Neural progenitor cell (in vitro differentiated cells): Measurements from ENCODE around the gene FOXK2. TPM values are rescaled to one million over a fixed set of nuclear protein-coding genes. Genes with fewer than 3 reads are reported as not detected.

Experiments used
- DNase-seq: peaks from one replicate; pipeline ENCODE4 v3.0.0-alpha.2; 2016; ENCODE audit warnings: low spot score
- H2AFZ ChIP-seq: fragments of 200-600 bp; sonication (generic); replicated peaks from 2 replicates; pipeline ENCODE4 v1.6.1; 2016; ENCODE audit warnings: antibody characterized with exemption
- H3F3A ChIP-seq: fragments of 200-600 bp; sonication (generic); 2 replicates; pipeline ENCODE4 v1.6.1; 2016; ENCODE audit warnings: antibody characterized with exemption, low read depth
- H3K27ac ChIP-seq: fragments of 200-600 bp; sonication (generic); 2 replicates; pipeline ENCODE4 v1.5.1; 2016; ENCODE audit warnings: mild to moderate bottlenecking
- H3K27me3 ChIP-seq: fragments of 200-600 bp; sonication (generic); 2 replicates; pipeline ENCODE4 v1.6.1; 2016; ENCODE audit warnings: mild to moderate bottlenecking, moderate library complexity
- H3K36me3 ChIP-seq: fragments of 200-600 bp; sonication (generic); 2 replicates; pipeline ENCODE4 v1.5.1; 2016
- H3K4me1 ChIP-seq: fragments of 200-600 bp; sonication (generic); 2 replicates; pipeline ENCODE4 v1.6.1; 2016; ENCODE audit warnings: mixed run types
- H3K4me2 ChIP-seq: fragments of 200-600 bp; sonication (generic); 2 replicates; pipeline ENCODE4 v1.6.1; 2016
- H3K4me3 ChIP-seq: fragments of 200-600 bp; sonication (generic); 2 replicates; pipeline ENCODE4 v1.5.1; 2016
- H3K79me2 ChIP-seq: fragments of 200-600 bp; sonication (generic); 2 replicates; pipeline ENCODE4 v1.6.1; 2016; ENCODE audit warnings: low read depth
- H3K9ac ChIP-seq: fragments of 200-600 bp; sonication (generic); 2 replicates; pipeline ENCODE4 v1.6.1; 2016
- H3K9me3 ChIP-seq: fragments of 200-600 bp; sonication (generic); 2 replicates; pipeline ENCODE4 v1.5.1; 2016; ENCODE audit warnings: low read depth
- H4K20me1 ChIP-seq: fragments of 200-600 bp; sonication (generic); 2 replicates; pipeline ENCODE4 v1.6.1; 2016; ENCODE audit warnings: low read depth
- H3K27ac Mint-ChIP-seq: 3 replicates; pipeline ENCODE4 v1.8.0; 2021; ENCODE audit warnings: mixed read lengths
- H3K27me3 Mint-ChIP-seq: 2 replicates; pipeline ENCODE4 v1.8.0; 2022; ENCODE audit warnings: low read depth, mild to moderate bottlenecking, inconsistent platforms, moderate library complexity, mixed read lengths; ENCODE audit not compliant: insufficient read depth
- H3K36me3 Mint-ChIP-seq: 3 replicates; pipeline ENCODE4 v1.8.0; 2021; ENCODE audit warnings: mixed read lengths
- H3K4me1 Mint-ChIP-seq: 3 replicates; pipeline ENCODE4 v1.8.0; 2021; ENCODE audit warnings: mixed read lengths
- H3K4me3 Mint-ChIP-seq: 3 replicates; pipeline ENCODE4 v1.8.0; 2021; ENCODE audit warnings: mild to moderate bottlenecking, moderate library complexity, mixed read lengths
- H3K9me3 Mint-ChIP-seq: 3 replicates; pipeline ENCODE4 v1.8.0; 2020; ENCODE audit warnings: mixed read lengths
- CTCF ChIP-seq: fragments of 200-600 bp; sonication (generic); IDR thresholded peaks from 2 replicates; pipeline ENCODE4 v1.5.1; 2017; ENCODE audit warnings: antibody characterized with exemption, mild to moderate bottlenecking
- EZH2 ChIP-seq: fragments of 200-600 bp; sonication (generic); IDR thresholded peaks from 2 replicates; pipeline ENCODE4 v1.6.1; 2017; ENCODE audit warnings: antibody characterized with exemption, mild to moderate bottlenecking, moderate library complexity
- EZH2phosphoT487 ChIP-seq: fragments of 200-600 bp; sonication (generic); IDR thresholded peaks from 2 replicates; pipeline ENCODE4 v1.6.1; 2017; ENCODE audit warnings: antibody characterized with exemption
- total RNA-seq: library from RNA; depleted of rRNA; stranded (reverse); fragments of >200 nt; gene quantifications from 2 replicates; pipeline ENCODE4 v1.2.3, GENCODE V29; 2015; ENCODE audit warnings: low replicate concordance

Gene FOXK2
- total RNA-seq, 1 donor from 2014 or later = 28.1 TPM

- H3K9me3 Mint-ChIP-seq = no peaks in the 10 kb centered on the region
- H3K27me3 Mint-ChIP-seq = peaks cover 2% of the 10 kb centered on the region
- Histone ChIP-seq H3K4me1 (peaks cover 7% of the 10 kb centered on the region), H3K27me3 (no peaks in the 10 kb centered on the region), H3K36me3 (no peaks in the 10 kb centered on the region), H3K27ac (no peak overlapping the region), H2AFZ (no peak overlapping the region), H3K79me2 (peaks cover 8% of the 10 kb centered on the region), H3F3A (peaks cover 27% of the 10 kb centered on the region), H3K4me3 (no peak overlapping the region), H3K4me2 (no peak overlapping the region), H3K9me3 (no peaks in the 10 kb centered on the region), H4K20me1 (peaks cover 22% of the 10 kb centered on the region), H3K9ac (no peak overlapping the region)
- peaks cover 14% of the 10 kb centered on the region for H3K36me3 Mint-ChIP-seq
- H3K27ac Mint-ChIP-seq = no peak overlapping the region
- peaks cover 24% of the 10 kb centered on the region for H3K4me1 Mint-ChIP-seq
- TF ChIP-seq EZH2 = no peak
- TF ChIP-seq CTCF = no peak
- no peak for TF ChIP-seq EZH2phosphoT487
- no peak overlapping the region for H3K4me3 Mint-ChIP-seq
- DNase-seq = no peak
These were observed 76.4 kb downstream of the FOXK2 start for GRCh38 chr17:82595893-82596292.

- no peaks in the 10 kb centered on the region for H3K36me3 ChIP-seq
- no peak overlapping the region for H3K4me3 Mint-ChIP-seq
These were observed 76.8 kb downstream of the FOXK2 start for GRCh38 chr17:82596296-82596695.

GRCh38 chr17:82596837-82597672 lies 77.5 kb downstream of the FOXK2 start:
- no peak overlapping the region for H3K4me3 ChIP-seq
- no peak overlapping the region for H3K4me2 ChIP-seq
- H3K27ac ChIP-seq = no peak overlapping the region
- Mint-ChIP-seq H3K27ac (no peak overlapping the region), H3K36me3 (peaks cover 25% of the 10 kb centered on the region), H3K4me3 (no peak overlapping the region), H3K27me3 (peaks cover 6% of the 10 kb centered on the region), H3K4me1 (peaks cover 24% of the 10 kb centered on the region), H3K9me3 (no peaks in the 10 kb centered on the region)
- H3F3A ChIP-seq = peaks cover 18% of the 10 kb centered on the region
- TF ChIP-seq EZH2phosphoT487 = no peak
- no peak for TF ChIP-seq EZH2
- no peak overlapping the region for H2AFZ ChIP-seq
- no peaks in the 10 kb centered on the region for H3K27me3 ChIP-seq
- peaks cover 8% of the 10 kb centered on the region for H3K79me2 ChIP-seq
- no peak overlapping the region for H3K9ac ChIP-seq
- H4K20me1 ChIP-seq = peaks cover 16% of the 10 kb centered on the region
- no peaks in the 10 kb centered on the region for H3K9me3 ChIP-seq
- no peak for DNase-seq
- no peaks in the 10 kb centered on the region for H3K36me3 ChIP-seq
- peaks cover 7% of the 10 kb centered on the region for H3K4me1 ChIP-seq

More at GRCh38 chr17:82596296-82596695, 76.8 kb downstream of the FOXK2 start:
- H3K79me2 ChIP-seq = peaks cover 8% of the 10 kb centered on the region
- H3K27ac ChIP-seq = no peak overlapping the region
- DNase-seq = no peak
- H3F3A ChIP-seq = peaks cover 25% of the 10 kb centered on the region
- peaks cover 7% of the 10 kb centered on the region for H3K4me1 ChIP-seq
- Mint-ChIP-seq H3K36me3 (peaks cover 18% of the 10 kb centered on the region), H3K27ac (no peak overlapping the region), H3K9me3 (no peaks in the 10 kb centered on the region), H3K4me1 (peaks cover 24% of the 10 kb centered on the region), H3K27me3 (peaks cover 3% of the 10 kb centered on the region)
- H4K20me1 ChIP-seq = peaks cover 22% of the 10 kb centered on the region
- H3K9ac ChIP-seq = no peak overlapping the region
- no peak overlapping the region for H3K4me2 ChIP-seq
- H3K9me3 ChIP-seq = no peaks in the 10 kb centered on the region
- H3K4me3 ChIP-seq = no peak overlapping the region
- no peak overlapping the region for H2AFZ ChIP-seq
- TF ChIP-seq EZH2 = no peak
- no peak for TF ChIP-seq CTCF
- no peak for TF ChIP-seq EZH2phosphoT487
- no peaks in the 10 kb centered on the region for H3K27me3 ChIP-seq
